OCI-LY1 (cell line): ENCODE data around the gene PSMG4.

Experiments used
- H2AFZ ChIP-seq: fragments of 200-600 bp; sonication (generic), shearing (Covaris generic); 2 replicates; pipeline ENCODE4 v1.6.0; 2014; ENCODE audit warnings: antibody characterized with exemption, mild to moderate bottlenecking, low read length
- H3F3A ChIP-seq: fragments of 200-600 bp; sonication (generic), shearing (Covaris generic); 2 replicates; pipeline ENCODE4 v1.6.0; 2014; ENCODE audit warnings: mild to moderate bottlenecking, antibody characterized with exemption, low read length, moderate library complexity; ENCODE audit not compliant: insufficient read depth
- H3K27ac ChIP-seq: fragments of 200-600 bp; sonication (generic); 2 replicates; pipeline ENCODE4 v1.5.1; 2014; ENCODE audit warnings: low read length, mixed run types, mild to moderate bottlenecking, low read depth; ENCODE audit not compliant: poor library complexity, severe bottlenecking
- H3K27me3 ChIP-seq: fragments of 200-600 bp; sonication (generic); 2 replicates; pipeline ENCODE4 v1.6.0; 2014; ENCODE audit warnings: antibody characterized with exemption, mild to moderate bottlenecking, low read length, moderate library complexity; ENCODE audit not compliant: insufficient read depth
- H3K36me3 ChIP-seq: fragments of 200-600 bp; sonication (generic); 2 replicates; pipeline ENCODE4 v1.6.1; 2014; ENCODE audit warnings: mild to moderate bottlenecking, antibody characterized with exemption, low read length, moderate library complexity, mixed read lengths; ENCODE audit not compliant: insufficient read depth
- H3K4me1 ChIP-seq: fragments of 200-600 bp; sonication (generic); 2 replicates; pipeline ENCODE4 v1.5.1; 2014; ENCODE audit warnings: mild to moderate bottlenecking, low read length, moderate library complexity; ENCODE audit not compliant: insufficient read depth, severe bottlenecking
- H3K4me2 ChIP-seq: fragments of 200-600 bp; sonication (generic), shearing (Covaris generic); 2 replicates; pipeline ENCODE4 v1.6.1; 2014; ENCODE audit warnings: low read length
- H3K4me3 ChIP-seq: fragments of 200-600 bp; sonication (generic); 2 replicates; pipeline ENCODE4 v1.5.1; 2014; ENCODE audit warnings: low read length, low read depth, mild to moderate bottlenecking, mixed read lengths; ENCODE audit not compliant: poor library complexity, severe bottlenecking
- H3K79me2 ChIP-seq: fragments of 200-600 bp; shearing (Covaris generic); 2 replicates; pipeline ENCODE4 v1.6.1; 2016; ENCODE audit warnings: mixed run types, low read length, mixed read lengths; ENCODE audit not compliant: insufficient read depth
- H3K9ac ChIP-seq: fragments of 200-600 bp; sonication (generic), shearing (Covaris generic); 2 replicates; pipeline ENCODE4 v1.6.1; 2014; ENCODE audit warnings: mild to moderate bottlenecking, low read length, mixed read lengths
- H3K9me2 ChIP-seq: fragments of 200-600 bp; sonication (generic), shearing (Covaris generic); 2 replicates; pipeline ENCODE4 v1.6.1; 2014; ENCODE audit warnings: low read depth, mild to moderate bottlenecking, low read length, mixed read lengths
- H3K9me3 ChIP-seq: fragments of 200-600 bp; shearing (Covaris generic); 2 replicates; pipeline ENCODE4 v1.6.1; 2014; ENCODE audit warnings: low read length, mixed read lengths
- H4K20me1 ChIP-seq: fragments of 200-600 bp; sonication (generic), shearing (Covaris generic); 2 replicates; pipeline ENCODE4 v1.6.0; 2016; ENCODE audit warnings: mild to moderate bottlenecking, low read length; ENCODE audit not compliant: insufficient read depth
- EZH2 ChIP-seq: fragments of 200-600 bp; sonication (generic), shearing (Covaris generic); IDR thresholded peaks from 2 replicates; pipeline ENCODE4 v1.8.0; 2017; ENCODE audit warnings: borderline replicate concordance, mixed run types, mild to moderate bottlenecking, antibody characterized with exemption, low read length, moderate library complexity, mixed read lengths
- TF ChIP-seq, protein P1 (sequence below): fragments of 200-600 bp; sonication (generic), shearing (Covaris generic); IDR thresholded peaks from 2 replicates; pipeline ENCODE4 v1.5.1; 2017; ENCODE audit warnings: mild to moderate bottlenecking, antibody characterized with exemption, low read length, moderate library complexity, mixed read lengths

Gene PSMG4

DNA sequence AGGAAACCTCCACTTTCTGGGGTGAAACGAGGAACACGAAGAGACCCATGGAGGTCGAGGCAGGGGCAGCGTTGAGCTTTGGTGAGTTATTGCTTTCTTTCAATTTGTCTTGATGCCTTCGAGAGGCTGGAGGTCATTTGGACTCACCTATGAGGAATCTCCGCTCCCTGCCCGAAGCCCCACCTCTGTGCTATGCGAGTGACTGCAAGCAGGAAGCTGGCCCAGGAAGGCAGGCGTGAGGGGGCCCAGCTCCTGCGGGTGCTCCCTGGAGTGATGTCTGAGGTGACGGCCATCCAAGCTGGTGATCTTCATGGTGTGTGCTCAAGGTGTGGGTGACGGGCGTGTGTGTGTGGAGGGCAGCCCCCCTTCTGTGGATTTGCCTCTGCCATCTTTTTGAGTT is 13.0 kb downstream of the PSMG4 start:
- Histone ChIP-seq H4K20me1 (no peaks in the 10 kb centered on the region), H3K79me2 (no peaks in the 10 kb centered on the region), H3F3A (no peaks in the 10 kb centered on the region), H3K4me1 (no peaks in the 10 kb centered on the region), H2AFZ (no peak overlapping the region), H3K27ac (no peak overlapping the region), H3K36me3 (peaks cover 62% of the 10 kb centered on the region), H3K27me3 (no peaks in the 10 kb centered on the region), H3K9me3 (no peaks in the 10 kb centered on the region), H3K4me3 (no peak overlapping the region), H3K4me2 (no peak overlapping the region), H3K9ac (no peak overlapping the region), H3K9me2 (no peaks in the 10 kb centered on the region)
- TF ChIP-seq EZH2, result no peak
- TF ChIP-seq, protein P1, sequence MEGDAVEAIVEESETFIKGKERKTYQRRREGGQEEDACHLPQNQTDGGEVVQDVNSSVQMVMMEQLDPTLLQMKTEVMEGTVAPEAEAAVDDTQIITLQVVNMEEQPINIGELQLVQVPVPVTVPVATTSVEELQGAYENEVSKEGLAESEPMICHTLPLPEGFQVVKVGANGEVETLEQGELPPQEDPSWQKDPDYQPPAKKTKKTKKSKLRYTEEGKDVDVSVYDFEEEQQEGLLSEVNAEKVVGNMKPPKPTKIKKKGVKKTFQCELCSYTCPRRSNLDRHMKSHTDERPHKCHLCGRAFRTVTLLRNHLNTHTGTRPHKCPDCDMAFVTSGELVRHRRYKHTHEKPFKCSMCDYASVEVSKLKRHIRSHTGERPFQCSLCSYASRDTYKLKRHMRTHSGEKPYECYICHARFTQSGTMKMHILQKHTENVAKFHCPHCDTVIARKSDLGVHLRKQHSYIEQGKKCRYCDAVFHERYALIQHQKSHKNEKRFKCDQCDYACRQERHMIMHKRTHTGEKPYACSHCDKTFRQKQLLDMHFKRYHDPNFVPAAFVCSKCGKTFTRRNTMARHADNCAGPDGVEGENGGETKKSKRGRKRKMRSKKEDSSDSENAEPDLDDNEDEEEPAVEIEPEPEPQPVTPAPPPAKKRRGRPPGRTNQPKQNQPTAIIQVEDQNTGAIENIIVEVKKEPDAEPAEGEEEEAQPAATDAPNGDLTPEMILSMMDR, result no peak

DNA sequence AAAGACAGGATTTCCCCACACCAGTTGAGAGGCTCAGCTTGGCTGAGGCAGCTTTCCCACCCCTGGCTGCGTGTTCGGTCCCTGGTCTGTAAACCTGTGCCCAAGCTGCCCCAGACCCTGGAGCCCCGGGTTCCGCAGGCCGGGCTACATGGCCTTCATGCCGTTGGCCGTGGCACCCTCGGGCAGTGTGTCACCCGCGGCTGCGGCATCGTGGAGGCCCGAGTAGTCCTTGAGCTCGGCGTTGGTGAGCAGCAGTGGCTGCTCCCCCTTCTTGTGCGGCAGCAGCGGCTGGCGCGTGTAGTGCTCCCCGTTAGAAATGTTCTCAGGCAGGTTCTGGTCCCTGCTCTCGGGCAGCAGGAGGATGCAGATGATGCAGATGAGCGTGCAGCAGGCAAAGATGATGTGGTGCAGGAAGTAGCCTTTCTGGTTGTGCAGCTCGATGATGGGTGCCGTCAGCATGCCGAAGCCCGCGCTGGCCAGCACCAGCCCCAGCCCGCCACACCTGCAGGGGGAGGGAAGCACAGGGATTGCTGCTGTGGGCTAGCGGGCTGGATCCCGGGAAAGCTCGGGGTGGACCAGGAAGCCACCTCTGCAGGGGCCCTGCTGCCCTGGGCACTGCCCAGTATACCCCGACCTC is 14.3 kb downstream of the PSMG4 start:
- H3K4me3 ChIP-seq, result no peak overlapping the region
- no peaks in the 10 kb centered on the region for H3F3A ChIP-seq
- H3K4me2 ChIP-seq, result no peak overlapping the region
- H4K20me1 ChIP-seq, result no peaks in the 10 kb centered on the region
- no peak overlapping the region for H2AFZ ChIP-seq
- no peaks in the 10 kb centered on the region for H3K9me2 ChIP-seq
- H3K9me3 ChIP-seq, result no peaks in the 10 kb centered on the region
- no peak for TF ChIP-seq EZH2
- TF ChIP-seq, protein P1, result no peak
- H3K27ac ChIP-seq, result no peak overlapping the region
- no peak overlapping the region for H3K9ac ChIP-seq
- no peaks in the 10 kb centered on the region for H3K27me3 ChIP-seq
- no peaks in the 10 kb centered on the region for H3K79me2 ChIP-seq
- peaks cover 53% of the 10 kb centered on the region for H3K36me3 ChIP-seq
- H3K4me1 ChIP-seq, result no peaks in the 10 kb centered on the region

DNA sequence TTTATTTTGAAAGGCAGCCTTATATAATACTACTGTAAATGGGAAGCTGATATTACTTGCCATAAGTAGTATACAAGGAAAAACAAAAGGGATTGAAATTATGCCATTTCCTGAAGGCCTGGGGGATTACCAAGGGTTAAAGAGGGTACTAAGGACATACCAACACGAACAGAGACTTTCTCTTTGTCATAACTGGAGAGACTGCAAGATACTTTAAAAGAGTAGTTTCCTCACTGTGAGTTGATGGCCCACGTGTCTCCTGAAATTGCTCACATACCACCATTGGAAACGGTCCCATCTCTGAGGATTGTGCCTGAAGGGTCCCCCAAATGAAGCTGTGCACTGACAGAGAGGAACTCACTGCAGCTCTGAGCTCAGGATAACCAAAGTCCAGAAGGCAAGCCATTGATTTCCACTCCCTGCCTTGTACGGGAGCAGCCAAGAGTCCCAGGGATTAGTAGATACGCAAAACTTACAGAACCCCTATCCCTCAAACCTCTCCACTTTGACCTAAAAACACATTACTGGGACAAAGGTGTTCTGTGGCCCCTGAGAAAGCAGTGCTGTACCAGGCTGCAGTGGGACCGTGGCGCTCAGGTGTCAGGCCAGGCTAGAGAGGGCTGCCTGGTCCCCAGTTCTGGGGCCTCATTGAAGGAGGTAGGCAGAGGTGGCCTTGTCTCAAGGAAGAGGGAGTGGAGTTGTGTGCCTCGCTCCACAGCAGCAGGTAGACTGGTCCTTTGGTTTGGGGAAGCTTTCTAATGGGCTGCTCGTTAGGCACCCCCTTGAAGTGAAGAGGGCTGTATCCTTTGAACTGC is 15.2 kb downstream of the PSMG4 start:
- Histone ChIP-seq H3F3A (no peaks in the 10 kb centered on the region), H3K9me2 (no peaks in the 10 kb centered on the region), H3K9me3 (no peaks in the 10 kb centered on the region), H3K79me2 (no peaks in the 10 kb centered on the region), H3K4me3 (no peak overlapping the region), H3K36me3 (peaks cover 44% of the 10 kb centered on the region), H3K9ac (no peak overlapping the region), H3K27ac (no peak overlapping the region), H3K4me1 (no peaks in the 10 kb centered on the region), H2AFZ (no peak overlapping the region), H4K20me1 (no peaks in the 10 kb centered on the region), H3K27me3 (no peaks in the 10 kb centered on the region), H3K4me2 (no peak overlapping the region)
- TF ChIP-seq, protein P1, result no peak
- TF ChIP-seq EZH2, result no peak
